ENCODE measurements around the gene MACROD2. TPM values are rescaled to one million over a fixed set of nuclear protein-coding genes. Genes with fewer than 3 reads are reported as not detected.

The MACROD2 gene
- total and polyA plus RNA-seq, 7 donors = 0.20 to 4.8 (median 0.87) TPM

DNA sequence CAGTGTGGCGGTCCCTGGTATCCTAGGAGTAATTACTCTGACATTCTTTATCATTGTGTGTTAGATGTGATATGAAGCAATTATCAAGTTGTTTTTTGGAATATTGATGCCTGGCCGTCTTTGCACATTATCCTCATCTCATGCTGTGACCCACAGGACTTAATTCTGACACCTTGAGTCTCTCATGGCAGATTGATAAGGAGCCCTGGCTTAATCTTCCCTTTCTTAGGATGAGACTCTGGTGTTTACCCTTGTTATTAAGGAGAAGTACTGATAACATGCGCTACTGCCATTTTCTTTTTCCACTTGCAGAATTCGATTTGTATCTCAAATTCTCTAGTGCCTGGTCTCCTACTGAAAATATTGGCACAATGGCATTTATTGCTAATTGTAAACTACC lies 1597.8 kb downstream of the MACROD2 start:
- 91 to 95% (median 93%) methylated on average over 4 of the region's 4 CpGs for WGBS, 3 donors
- no peak for ATAC-seq
- no peaks in the 10 kb centered on the region for H3K36me3 ChIP-seq (ENCODE audit: insufficient read depth in 1 of 2, low read depth in 1 of 2)
- no peak for DNase-seq
- H3K27me3 ChIP-seq (ENCODE audit: insufficient read depth in 3 of 3, low read length in 2 of 3) = no peaks in the 10 kb centered on the region
- intact Hi-C loops (cut with DNase I) = no loop called here
- no peaks in the 10 kb centered on the region for H3K9me3 ChIP-seq
- no peak overlapping the region for H3K4me3 ChIP-seq
- H3K4me1 ChIP-seq = no peaks in the 10 kb centered on the region
- TF ChIP-seq, protein P1, sequence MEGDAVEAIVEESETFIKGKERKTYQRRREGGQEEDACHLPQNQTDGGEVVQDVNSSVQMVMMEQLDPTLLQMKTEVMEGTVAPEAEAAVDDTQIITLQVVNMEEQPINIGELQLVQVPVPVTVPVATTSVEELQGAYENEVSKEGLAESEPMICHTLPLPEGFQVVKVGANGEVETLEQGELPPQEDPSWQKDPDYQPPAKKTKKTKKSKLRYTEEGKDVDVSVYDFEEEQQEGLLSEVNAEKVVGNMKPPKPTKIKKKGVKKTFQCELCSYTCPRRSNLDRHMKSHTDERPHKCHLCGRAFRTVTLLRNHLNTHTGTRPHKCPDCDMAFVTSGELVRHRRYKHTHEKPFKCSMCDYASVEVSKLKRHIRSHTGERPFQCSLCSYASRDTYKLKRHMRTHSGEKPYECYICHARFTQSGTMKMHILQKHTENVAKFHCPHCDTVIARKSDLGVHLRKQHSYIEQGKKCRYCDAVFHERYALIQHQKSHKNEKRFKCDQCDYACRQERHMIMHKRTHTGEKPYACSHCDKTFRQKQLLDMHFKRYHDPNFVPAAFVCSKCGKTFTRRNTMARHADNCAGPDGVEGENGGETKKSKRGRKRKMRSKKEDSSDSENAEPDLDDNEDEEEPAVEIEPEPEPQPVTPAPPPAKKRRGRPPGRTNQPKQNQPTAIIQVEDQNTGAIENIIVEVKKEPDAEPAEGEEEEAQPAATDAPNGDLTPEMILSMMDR (IDR thresholded peaks at IDR 0.05) = no peak
- no peak overlapping the region for H3K27ac ChIP-seq

DNA sequence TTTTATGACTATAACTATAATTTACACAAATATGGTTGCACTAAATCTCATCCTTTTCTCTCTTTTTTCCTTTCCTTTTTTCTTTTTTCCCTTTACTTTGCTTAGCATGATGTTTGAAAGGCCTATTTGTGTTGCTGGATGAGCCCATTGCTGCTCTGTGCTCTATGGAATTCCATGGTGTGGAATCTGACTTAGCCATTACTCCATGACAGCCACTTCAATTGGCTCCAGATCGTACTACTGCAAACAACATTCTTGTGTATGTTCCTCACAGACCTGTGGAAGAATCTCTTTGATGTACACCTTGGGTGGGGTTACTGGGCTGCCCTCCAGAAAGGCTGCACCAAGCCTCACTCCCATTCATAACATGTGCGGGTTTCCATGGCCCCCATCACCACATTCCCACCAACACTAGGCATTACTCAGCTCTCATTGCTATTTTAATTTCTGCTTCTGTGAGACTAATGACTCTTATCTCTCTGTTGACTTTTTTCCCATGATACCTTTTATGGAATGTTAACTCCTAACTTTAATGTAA lies 1598.9 kb downstream of the MACROD2 start:
- H3K27me3 ChIP-seq (ENCODE audit: insufficient read depth in 3 of 3, low read length in 2 of 3) = no peaks in the 10 kb centered on the region
- no peaks in the 10 kb centered on the region for H3K9me3 ChIP-seq
- DNase-seq (no peak), ATAC-seq (no peak)
- H3K27ac ChIP-seq = no peak overlapping the region
- no peaks in the 10 kb centered on the region for H3K4me1 ChIP-seq
- H3K36me3 ChIP-seq (ENCODE audit: insufficient read depth in 1 of 2, low read depth in 1 of 2) = no peaks in the 10 kb centered on the region
- TF ChIP-seq, protein P1 (IDR thresholded peaks at IDR 0.05) = no peak
- 85 to 88% (median 88%) methylated on average over 2 of the region's 2 CpGs for WGBS, 3 donors
- intact Hi-C loops (cut with DNase I) = no loop called here
- no peak overlapping the region for H3K4me3 ChIP-seq

DNA sequence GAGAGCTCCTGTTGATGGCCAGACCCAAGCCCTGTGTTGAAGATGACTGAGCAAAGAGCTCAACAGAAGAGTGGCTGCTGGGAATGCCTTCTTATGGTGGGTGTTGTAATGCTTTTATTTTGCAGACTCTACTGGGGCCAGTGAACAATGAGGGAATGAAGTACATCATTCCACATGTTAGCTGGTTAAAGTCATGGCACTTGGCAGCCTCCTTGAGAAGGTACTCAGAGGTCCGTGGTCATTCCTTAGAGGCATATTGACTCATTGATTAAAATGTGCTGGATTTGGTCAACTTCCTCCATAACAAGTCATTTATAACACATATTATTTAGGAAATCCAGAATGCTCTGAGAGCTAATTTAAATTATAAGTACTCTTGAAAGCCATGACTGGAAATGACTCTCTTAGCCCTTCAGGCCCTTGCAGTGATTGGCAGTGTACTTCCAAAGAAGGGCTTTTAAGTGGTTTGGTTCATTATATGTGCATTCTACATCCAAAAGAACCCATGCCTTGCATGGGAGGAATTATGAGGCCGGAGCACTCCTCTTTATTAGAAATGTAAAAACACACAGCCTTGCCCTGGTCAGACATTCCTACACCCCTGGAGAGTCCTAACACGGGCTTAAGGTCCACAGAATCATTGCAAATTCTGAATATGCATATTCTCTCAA lies 1601.0 kb downstream of the MACROD2 start:
- DNase-seq (no peak), ATAC-seq (no peak)
- 87 to 90% (median 88%) methylated on average over 3 of the region's 3 CpGs for WGBS, 3 donors
- Histone ChIP-seq H3K27me3 (ENCODE audit: insufficient read depth in 3 of 3, low read length in 2 of 3) (no peaks in the 10 kb centered on the region), H3K4me1 (no peaks in the 10 kb centered on the region), H3K4me3 (no peak overlapping the region), H3K36me3 (ENCODE audit: insufficient read depth in 1 of 2, low read depth in 1 of 2) (no peaks in the 10 kb centered on the region), H3K9me3 (no peaks in the 10 kb centered on the region), H3K27ac (no peak overlapping the region)
- intact Hi-C loops (cut with DNase I) = no loop called here
- TF ChIP-seq, protein P1 (IDR thresholded peaks at IDR 0.05) = no peak

DNA sequence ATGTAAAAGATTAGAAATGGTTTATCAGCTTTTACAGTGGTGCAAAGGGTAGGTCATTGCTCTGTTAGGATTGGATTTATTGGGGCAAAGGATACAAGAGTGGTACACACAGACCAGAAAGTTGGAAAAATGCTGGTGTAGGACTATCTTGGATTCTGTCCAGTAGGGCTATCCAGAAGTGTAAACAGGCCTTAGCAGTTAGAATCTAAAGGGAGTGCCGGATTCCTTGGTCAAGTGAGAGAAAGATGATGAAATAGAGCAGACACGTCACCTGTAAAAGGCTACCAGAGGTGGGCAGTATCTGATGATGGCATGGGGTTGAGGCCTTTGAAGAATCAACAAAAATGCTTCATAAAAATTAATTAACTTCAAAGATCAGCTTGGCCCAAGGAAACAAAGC lies 1602.0 kb downstream of the MACROD2 start:
- WGBS, 3 donors = 92 to 100% (median 94%) methylated on average over 2 of the region's 2 CpGs
- H3K9me3 ChIP-seq = no peaks in the 10 kb centered on the region
- no peaks in the 10 kb centered on the region for H3K27me3 ChIP-seq (ENCODE audit: insufficient read depth in 3 of 3, low read length in 2 of 3)
- H3K36me3 ChIP-seq (ENCODE audit: insufficient read depth in 1 of 2, low read depth in 1 of 2) = no peaks in the 10 kb centered on the region
- DNase-seq (no peak), ATAC-seq (no peak)
- TF ChIP-seq, protein P1 (IDR thresholded peaks at IDR 0.05) = no peak
- H3K4me3 ChIP-seq = no peak overlapping the region
- H3K4me1 ChIP-seq = no peaks in the 10 kb centered on the region
- intact Hi-C loops (cut with DNase I) = no loop called here
- no peak overlapping the region for H3K27ac ChIP-seq

DNA sequence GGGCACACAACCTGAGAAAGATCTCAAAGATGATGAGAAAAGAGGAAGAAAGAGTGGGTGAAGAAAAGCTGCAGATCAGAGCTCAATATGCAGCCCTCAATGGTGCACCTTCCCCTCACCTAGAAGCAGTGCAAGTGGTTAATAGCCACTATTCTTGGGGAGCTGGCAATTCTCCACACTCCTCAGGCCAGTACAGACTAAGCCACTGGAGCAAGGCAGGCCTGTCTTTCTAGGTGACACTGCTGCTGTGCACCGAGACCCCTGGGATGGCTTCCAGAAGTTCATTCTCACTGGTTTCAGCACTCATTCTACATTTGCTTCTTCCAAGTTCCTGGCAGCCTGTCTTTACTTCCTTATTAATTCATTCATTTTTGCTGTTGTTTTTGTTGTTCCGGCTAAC lies 1604.6 kb downstream of the MACROD2 start:
- no peak for ATAC-seq
- no peaks in the 10 kb centered on the region for H3K36me3 ChIP-seq (ENCODE audit: insufficient read depth in 1 of 2, low read depth in 1 of 2)
- no peak overlapping the region for H3K27ac ChIP-seq
- no peak for DNase-seq
- no peaks in the 10 kb centered on the region for H3K27me3 ChIP-seq (ENCODE audit: insufficient read depth in 3 of 3, low read length in 2 of 3)
- H3K9me3 ChIP-seq = no peaks in the 10 kb centered on the region
- no peak overlapping the region for H3K4me3 ChIP-seq
- no peaks in the 10 kb centered on the region for H3K4me1 ChIP-seq
- whole genome bisulfite sequencing, 3 donors = 63 to 75% (median 67%) methylated on average over 2 of the region's 2 CpGs
- intact Hi-C loops (cut with DNase I) = no loop called here
- TF ChIP-seq, protein P1 (IDR thresholded peaks at IDR 0.05) = no peak

All from psoas muscle (tissue), 8 donors.